ENCODE data around the gene NELL2.
"Not testable (repeated sequence)": the region's sequence is repeated elsewhere in the genome, so short reads cannot be mapped to it uniquely, and the experiment has no call there.

NELL2 gene

DNA sequence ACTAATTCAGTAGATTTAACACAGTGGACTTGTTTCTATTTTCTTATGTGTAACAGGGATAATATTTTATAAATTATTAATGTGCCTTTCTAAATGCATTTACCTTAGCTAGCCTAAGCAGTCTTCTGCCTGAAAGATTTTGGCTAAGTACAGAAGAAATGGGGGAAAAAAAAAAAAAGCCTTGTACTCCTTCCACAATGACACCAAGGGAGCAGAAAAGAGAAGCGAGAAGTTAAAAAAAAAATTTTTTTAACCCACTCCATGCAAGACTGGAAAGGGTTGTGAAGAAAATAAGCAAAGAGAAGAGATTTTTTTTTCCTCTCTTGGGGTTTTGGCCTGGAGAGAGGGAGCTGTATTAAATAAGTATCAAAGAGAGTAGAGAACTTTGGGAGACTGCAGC, 28.7 kb downstream of the NELL2 start:
- no peak for DNase-seq

DNA sequence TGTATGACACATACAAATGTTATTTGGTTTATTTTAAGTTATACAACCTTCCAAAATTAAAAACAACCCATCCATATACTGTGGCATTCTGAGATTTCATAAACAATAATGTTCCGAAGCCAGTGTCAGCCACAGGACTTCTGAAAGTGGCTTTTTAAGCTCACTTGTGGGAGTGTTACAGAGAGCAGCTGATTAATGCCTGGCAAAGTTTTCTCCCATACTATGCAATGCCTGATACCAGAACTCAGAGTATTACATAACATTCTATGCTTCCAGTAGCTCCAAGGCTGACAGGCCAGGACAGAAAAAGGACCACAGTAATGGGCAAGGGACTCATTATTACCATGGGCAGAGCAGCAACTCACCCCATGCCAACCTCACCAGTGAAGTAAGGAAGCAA, 29.3 kb downstream of the NELL2 start:
- no peak for DNase-seq

DNA sequence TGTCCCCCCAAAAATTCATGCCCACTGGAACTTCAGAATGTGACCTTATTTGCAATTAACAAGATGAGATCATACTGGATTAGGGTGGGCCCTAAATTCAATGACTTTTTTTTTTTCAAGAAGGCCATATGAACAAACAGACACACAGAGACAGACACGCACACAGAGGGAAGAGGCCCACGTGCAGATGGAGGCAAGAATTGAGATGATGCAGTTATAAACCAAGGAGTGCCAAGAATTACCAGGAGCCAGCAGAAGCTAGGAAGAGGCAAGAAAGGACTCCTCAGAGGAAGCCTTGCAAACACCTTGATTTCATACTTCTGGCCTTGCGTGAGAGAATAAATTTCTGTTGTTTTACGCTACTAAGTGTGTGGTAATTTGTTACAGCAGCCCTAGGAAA, 33.4 kb downstream of the NELL2 start:
- no peak for DNase-seq

DNA sequence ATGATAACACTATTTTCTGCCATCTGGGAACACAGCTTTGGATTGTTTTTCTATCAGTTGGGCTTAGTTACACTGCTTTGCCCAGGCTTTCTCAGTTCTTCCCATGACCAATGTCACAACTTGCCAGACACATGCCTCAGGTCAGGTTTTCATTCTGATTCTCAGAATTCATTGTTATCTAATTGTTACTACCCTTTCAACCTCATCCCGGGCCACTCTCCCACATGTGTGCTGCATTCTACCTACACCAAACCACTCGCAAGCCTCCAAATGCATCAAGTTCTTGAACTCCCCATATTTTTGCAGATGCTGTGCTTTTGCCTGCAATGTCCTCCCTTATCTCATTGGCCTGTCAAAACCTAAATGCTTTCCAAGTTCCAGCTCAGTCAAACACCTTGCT, 36.3 kb downstream of the NELL2 start:
- no peak for DNase-seq

DNA sequence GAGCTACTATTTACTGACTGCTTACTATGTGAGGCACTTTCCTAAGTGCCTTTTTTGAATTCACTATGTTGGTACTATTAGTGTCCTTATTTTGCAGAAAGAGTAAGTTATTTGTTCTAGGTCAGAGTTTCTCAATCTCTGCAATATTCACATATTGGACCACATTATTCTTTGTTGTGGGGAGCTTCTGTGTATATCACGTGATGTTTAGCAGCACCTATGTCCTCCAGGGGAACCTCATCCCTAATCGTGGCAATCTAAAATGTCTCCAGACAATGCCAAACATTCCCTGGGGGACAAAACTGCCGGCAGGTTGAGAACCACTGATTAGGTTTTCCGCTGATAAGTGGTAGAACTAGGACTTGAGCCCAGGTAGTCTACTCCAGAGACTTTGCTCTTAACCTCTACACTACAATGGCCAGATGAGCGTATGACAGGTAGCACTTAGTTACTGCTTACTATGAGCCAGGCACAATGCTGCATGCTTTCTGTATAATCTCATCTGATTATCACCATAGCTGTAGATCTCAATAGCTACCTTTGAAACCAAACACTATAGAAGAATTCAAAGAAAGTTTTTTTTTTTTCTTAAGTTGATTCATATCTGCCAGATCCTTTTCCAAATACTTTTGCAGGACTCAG, 38.9 kb downstream of the NELL2 start:
- no peak for DNase-seq

DNA sequence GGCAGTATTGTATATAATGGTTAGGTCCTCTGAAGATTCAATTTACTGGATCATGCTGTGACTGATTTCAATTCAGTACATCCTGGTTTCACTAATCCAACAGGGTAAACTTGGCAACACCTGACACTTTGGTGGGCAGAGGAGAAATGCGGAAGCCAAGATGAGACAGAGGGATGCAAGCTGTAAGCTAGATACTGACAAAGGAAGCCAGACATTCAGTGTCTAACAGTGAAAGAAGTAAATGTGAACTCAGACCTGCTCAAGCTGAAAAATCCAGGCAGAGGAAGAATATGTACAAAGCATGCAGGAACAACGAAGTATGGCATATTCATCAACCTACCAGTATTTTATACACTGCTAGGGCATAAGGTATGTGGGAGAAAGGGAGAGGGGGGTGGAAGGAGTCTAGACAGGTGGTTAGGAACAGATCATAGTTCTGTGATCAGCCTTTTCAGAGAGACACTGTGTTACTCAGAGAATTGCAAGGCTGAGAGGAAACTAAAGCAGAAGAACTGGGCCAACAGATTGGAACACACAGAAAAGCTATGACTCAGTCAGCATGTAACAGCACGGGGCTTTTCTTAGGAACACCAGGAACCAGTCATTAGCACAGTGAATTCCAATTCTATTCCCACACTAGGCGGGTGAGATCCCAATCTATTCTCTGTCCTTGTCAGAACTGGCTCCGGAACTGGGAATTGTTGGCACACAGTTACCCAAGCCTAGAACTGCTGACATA, 40.3 kb downstream of the NELL2 start:
- peak; percentile 89 for DNase-seq

DNA sequence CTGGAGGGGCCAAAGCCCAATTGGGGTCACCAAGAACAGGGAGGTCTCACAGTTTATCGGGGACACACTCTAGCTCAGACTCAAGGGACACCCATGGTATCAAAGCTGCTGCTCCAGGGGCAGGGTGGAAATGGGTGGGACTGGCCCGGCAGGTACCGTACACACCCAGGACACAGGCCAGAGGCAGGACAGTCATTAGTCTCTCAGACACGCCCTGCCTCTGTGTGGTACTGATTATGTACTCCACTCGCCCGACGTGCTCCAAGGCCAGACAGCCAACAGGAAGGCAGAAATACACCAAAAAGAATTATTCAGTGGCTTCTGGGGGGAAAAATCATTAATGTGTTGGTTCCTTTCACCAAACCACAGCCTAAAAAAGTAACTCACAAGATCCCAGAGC, 41.1 kb downstream of the NELL2 start:
- not testable (repeated sequence) for DNase-seq

DNA sequence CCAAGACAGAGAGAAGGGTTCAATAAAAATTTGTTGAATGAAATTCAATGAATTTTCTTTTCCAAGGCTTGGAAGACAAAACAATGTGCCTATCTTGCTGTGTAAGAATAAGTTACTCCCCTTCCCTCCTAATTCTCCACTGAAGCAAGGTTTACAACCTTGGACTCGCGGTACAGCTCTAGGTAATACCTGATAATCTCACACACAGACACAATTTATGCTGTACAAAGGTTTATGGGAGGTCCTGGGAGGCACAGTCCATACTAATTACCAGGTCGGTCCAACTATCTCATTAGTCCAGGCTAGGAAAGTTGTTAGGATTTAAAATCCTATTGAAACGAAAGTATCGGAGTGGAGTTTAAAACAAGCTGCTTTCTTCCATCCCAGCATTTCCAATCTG, 42.6 kb downstream of the NELL2 start:
- DNase-seq = no peak

DNA sequence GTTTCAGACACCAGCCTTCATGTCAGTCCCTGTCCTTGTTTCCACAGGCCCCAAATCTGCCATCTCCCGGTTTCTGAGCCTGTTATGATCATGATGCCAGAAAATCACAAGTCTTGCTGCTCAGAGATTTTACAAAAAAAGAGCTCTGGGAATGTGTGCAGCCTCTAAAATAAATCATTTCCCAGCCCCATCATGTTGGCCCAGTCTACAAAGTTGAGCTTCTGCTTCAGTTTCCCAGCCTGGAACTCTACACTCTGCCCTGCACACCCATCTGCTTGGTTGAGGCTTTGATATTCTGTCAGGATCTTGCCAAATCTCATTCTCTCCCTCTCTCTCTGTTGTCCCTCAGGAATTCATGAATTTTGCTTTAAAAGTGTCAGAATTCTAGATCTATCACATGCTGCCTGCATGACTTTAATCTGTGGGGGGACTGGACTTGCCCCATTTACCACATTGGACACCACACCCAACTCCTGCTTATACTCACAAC, 45.5 kb downstream of the NELL2 start:
- DNase-seq = no peak

DNA sequence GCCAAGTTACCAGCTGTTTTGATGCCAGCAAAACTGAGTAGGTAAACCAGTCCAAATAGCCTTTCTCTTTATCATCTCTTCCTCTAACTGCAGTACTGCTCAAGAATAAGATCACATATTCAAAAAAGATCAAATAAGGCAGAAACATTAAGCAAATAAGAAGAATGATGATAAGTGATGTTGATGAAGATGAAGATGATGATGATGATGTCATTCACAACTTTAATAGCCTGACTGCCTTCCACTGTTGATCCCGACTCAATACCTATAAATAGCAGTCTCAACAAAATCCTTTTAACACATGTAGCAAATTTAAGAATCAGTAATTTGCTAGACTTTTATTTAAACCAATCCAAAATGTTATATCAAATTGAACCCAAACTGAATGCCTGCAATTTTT, 47.1 kb downstream of the NELL2 start:
- DNase-seq = no peak

DNA sequence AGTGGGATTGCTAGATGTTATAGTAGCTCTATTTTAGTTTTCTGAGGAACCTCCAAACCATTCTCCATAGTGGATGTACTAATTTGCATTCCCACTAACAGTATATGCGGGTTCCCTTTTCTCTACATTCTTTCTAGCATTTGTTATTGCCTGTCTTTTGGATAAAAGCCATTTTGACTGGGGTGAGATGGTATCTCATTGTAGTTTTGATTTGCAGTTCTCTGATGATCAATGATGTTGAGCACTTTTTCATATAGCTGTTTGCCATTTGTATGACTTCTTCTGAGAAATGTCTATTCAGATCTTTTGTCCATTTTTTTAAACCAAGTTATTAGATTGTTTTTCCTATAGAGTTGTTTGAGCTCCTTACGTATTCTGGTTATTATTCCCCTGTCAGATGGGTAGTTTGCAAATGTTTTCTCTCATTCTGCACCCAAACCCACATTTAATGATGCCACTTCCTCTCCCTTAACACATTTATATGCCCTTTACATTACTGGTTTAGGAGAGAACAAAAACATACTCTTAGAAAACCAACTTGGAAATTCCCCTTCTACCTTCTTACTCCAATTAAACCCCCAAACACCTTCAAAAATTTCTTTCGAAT, 48.2 kb downstream of the NELL2 start:
- DNase-seq = no peak

DNA sequence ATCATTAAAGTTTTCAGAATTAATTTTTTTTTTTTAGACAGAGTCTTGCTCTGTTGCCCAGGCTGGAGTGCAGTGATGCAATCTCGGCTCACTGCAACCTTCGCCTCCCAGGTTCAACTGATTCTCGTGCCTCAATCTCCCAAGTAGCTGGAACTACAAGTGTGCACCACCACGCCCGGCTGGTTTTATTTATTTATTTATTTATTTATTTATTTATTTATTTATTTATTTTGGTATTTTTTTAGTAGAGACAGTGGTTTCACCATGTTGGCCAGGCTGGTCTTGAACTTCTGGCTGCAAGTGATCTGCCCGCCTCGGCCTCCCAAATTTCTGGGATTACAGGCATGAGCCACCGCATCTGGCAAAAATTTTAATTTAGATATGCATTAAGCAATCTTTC, 54.4 kb downstream of the NELL2 start:
- DNase-seq = not testable (repeated sequence)

DNA sequence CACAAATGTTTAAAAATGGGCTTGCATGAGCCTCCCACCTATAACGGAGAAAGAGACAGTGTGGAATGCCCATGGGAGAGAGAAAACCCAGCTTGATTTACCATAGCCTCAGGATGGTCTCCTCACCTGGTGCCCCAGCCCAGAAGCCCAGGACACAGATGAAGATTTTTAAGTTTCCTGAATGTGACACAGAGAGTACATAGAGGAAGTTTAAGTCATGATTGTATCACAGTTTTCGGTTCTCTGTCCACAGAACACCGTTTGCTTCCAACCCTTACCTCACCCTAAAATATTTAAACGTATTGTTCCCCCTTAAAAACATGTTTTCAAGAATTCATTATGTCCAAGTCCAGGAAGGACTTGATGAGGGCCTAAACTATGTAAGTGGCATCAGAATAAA, 56.2 kb downstream of the NELL2 start:
- DNase-seq = no peak

DNA sequence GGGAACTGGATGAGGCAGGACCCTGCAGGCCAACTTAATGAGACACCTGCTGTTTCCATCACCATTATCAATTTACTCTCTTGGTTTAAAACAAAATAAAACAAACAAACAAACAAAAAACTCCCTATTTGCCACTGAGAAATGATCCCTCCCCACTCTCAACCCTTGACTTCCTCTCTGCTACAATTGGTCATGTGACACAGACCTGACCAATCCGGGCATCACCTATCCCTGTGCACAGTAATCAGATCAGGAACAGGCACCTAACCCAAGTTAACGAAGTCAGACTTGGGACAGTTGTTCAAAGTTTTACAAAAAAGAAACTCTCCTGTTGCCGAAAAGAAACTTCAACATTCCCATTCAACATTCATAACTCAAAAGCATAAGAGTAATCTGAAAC, 58.4 kb downstream of the NELL2 start:
- DNase-seq = no peak

DNA sequence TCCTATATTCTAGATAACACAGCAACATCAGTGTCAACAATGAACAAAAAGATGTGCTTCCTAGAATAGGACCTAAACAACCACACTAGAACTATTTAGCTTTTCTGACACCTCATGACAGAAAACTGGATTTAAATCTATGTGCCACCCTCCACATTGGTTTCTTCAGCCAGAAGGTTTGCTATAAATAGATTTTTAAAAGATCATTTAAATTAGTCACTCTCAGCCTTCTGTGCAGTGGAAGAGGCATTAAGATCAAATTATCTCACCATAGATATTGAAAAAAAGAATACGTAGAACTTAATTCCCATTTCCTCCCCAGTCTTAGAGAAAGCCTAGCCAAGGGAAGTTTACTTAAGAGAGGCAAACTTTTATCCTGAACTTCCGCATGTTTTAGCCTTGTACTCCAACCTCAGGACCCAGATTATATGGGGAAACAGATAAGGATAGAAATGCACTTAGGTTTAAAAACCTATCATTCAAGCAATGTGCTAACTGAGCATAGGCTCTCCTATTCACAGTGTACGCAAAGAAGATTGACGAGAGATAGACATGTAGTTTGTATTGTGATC, 59.6 kb downstream of the NELL2 start:
- no peak for DNase-seq

DNA sequence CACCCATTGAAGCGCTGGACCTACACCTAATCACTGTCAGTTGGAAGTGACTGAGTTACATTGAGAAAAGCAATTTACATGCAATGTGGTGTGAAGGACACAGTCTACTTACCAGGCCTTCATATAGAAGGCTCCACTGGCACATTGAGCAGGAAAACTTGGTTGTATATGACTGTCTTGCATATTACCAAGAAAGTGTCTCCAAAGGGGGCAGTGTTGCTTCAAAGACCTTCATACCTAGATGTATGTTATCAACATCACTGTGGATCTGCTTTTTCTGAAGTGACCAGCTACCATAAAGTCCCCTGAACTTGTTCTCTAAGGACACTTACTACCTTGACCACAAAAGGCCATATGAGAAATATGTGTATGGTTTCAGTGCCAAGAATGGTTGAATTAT, 64.1 kb downstream of the NELL2 start:
- no peak for DNase-seq

DNA sequence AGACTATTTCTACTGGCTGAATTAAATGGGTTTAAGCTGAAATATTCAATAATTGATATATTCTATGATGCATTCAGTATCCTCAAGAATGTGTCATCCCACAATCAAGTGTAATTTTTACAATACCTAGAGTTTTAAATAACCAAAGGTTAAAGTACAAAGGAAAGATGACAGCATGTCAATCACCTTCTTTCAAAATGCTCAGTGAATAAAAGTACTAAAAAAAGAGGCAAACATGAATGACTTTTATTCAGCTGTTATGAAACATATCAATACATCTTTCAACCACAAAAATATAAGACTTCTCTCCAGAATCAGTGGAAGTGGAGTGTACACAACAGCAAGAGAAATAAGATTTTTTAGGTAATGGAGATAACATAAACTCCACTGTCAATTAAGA, 72.0 kb downstream of the NELL2 start:
- DNase-seq = no peak

DNA sequence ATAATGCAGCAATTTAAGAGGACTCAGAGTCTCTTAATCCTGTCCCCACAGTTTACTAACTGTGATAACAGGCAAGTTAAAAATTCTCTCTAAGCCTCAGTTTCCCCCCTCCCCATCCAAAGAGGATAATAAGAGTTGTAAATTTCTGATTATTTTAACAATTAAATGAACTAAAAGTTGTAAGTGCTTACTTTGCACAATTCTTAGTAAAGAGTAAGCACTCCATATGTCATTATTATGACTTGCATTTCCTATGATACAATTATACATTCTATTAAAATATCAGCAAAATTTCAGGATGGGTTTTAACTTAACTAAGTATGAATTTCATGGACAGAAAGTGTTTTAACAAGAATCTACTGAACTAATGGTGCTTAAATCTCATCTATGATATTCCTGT, 80.1 kb downstream of the NELL2 start:
- DNase-seq = no peak

DNA sequence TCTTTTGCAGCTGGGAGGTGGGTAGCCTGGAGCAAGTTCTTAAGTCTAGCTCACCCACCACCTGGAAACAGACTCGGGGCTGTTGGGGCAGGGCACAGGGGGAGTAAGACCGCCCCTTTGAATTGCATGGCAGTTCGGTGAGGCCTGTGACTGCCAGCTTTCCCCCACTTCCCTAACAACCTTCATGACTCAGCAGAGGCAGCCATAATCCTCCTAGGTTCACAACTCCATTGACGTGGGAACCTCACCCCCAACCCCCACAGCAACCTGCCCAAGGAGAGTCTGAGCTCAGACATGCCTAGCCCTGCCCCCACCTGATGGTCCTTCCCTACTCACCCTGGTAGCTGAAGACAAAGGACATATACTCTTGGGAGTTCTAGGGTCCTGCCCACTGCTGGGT, 87.4 kb downstream of the NELL2 start:
- no peak for DNase-seq

DNA sequence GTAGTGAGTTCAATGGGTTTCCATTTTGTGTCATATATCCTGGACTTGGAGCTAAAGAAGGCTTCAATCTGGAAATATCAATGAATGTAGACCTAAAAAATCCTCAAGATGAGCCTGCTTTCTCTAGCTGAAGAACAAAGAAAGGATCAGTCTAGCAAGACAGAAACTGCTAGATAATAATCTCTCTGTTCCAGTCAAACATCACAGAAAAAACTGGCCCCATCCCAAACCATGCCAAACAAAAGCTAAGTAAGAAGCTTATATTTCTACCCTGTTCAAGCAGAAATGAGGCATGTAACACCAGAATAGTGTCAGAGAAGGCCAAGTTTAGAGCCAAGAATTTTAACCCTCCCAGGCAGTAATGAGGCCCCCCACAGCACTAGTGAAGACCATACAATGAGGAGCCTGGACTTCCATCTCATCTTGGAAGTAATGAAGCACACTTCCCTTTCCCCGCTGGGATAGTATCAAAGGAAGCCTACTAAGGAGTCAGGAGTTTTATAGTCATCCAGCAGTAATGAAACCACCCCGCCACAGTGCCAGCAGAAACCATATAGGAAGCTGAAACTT, 95.8 kb downstream of the NELL2 start:
- DNase-seq = no peak

DNA sequence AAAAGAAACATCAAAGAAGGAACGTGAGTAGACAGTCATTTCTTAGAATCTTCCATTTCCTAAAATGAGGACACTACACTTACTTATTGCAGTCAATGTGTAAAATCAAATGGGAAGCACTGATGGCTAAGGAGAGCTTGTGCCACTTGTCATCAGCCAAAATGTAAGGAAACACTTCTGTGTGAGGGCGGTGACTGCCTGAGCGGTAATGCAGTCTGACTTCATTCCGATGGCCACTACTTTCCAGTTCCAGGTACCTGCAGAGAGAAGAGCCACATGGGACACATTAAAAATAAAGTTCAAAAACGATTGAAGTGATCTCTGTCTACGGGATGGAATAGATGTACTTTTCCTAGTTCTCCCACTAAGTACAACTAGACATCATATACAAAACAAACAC, 96.3 kb downstream of the NELL2 start:
- DNase-seq = peak; percentile 58

DNA sequence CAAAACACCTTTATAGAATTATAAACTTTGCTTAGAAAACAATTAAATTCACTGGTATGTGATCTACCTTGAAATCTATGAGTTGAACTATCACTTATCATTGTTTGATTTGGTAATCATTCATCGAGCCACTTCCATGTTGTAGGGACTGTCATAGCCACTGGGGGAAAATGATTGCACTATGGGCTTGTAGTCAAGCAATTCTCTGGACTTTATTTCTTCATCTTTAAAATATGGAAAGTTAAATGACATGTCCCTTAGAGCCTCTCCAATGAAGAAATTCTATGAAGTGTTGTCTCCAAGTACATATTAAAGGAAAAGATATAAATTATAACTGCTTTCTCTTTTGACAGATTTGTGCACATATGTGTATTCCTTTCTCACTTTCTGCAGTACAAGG, 97.3 kb downstream of the NELL2 start:
- no peak for DNase-seq

DNA sequence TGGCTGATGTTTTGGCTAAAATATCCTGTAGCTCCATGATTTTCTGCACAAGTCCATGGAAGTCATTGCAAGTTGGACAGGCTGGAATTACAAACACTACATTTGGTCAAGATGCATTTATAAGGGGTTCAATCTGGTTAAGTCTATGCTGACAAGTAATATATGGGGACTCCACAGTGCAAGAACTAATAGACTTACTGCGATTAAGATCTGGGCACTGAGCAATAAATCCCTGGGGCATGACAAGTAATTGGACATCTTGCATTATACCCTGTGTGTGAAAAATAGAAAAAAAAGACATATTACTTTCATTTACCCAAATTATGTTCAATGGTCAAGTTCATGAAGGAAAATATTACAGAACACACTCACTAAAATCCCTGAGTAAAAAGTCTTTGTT, 99.1 kb downstream of the NELL2 start:
- DNase-seq = no peak

DNA sequence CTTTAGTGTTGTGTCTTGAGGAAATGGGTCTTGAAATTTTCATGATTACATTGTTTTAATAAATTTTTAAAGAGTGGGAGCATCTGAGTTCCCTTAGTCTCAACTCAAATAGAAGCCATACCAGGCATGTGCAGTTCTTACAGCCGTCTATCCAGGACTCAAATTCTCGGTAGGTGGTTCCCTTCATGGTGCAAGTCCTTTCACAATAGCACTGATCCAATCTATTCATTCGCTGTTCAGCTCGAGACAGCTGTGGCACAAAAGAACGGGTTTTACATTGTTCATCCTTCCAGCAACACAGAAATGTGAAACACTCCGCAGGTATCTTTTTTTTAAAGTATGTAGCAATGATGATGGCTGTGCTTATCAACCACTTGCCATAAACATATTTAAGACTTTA, 100.2 kb downstream of the NELL2 start:
- DNase-seq = no peak

Data from islet precursor cell (in vitro differentiated cells).